Adrenal gland (tissue), 5 donors: ENCODE data around the gene REL.
"Not testable (repeated sequence)": the region's sequence is repeated elsewhere in the genome, so short reads cannot be mapped to it uniquely, and the experiment has no call there.

Experiments
- POLR2A ChIP-seq, 2 donors: fragments of 450-650 bp; IDR thresholded peaks; one replicate each; pipeline ENCODE4 v1.6.1; 2017; ENCODE audit warnings: antibody characterized with exemption in 2 of 2, mild to moderate bottlenecking in 2 of 2, moderate library complexity in 1 of 2
- TF ChIP-seq, protein P1 (sequence below), 6 experiments: fragments of 450-650 bp in 4 of 6; fragments of 200-600 bp in 2 of 6; sonication (generic) in 1 of 6; IDR thresholded peaks; 1 replicate in 5 of 6; 2 replicates in 1 of 6; pipeline versions ENCODE4 v1.5.1 to v1.8.0; 2016 to 2021; ENCODE audit warnings: antibody characterized with exemption in 6 of 6, mild to moderate bottlenecking in 2 of 6, moderate library complexity in 1 of 6
- donor health status: DM: no; HTN: no; CAD: no.

DNA sequence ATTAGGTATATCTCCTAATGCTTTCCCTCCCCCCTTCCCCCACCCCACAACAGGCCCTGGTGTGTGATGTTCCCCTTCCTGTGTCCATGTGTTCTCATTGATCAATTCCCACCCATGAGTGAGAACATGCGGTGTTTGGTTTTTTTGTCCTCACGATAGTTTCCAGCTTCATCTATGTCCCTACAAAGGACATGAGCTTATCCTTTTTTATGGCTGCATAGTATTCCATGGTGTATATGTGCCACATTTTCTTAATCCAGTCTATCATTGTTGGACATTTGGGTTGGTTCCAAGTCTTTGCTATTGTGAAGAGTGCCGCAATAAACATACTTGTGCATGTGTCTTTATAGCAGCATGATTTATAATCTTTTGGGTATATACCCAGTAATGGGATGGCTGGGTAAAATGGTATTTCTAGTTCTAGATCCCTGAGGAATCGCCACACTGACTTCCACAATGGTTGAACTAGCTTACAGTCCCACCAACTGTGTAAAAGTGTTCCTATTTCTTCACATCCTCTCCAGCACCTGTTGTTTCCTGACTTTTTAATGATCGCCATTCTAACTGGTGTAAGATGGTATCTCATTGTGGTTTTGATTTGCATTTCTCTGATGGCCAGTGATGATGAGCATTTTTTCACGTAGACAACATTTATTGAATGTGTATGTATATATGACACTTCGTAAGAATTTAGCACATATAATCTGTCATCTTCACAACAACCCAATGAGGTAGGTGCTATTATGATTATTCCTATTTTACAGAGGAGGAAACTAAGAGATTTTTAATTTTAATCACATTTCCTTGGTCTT is 8.4 kb downstream of the REL start:
- TF ChIP-seq, protein P1, sequence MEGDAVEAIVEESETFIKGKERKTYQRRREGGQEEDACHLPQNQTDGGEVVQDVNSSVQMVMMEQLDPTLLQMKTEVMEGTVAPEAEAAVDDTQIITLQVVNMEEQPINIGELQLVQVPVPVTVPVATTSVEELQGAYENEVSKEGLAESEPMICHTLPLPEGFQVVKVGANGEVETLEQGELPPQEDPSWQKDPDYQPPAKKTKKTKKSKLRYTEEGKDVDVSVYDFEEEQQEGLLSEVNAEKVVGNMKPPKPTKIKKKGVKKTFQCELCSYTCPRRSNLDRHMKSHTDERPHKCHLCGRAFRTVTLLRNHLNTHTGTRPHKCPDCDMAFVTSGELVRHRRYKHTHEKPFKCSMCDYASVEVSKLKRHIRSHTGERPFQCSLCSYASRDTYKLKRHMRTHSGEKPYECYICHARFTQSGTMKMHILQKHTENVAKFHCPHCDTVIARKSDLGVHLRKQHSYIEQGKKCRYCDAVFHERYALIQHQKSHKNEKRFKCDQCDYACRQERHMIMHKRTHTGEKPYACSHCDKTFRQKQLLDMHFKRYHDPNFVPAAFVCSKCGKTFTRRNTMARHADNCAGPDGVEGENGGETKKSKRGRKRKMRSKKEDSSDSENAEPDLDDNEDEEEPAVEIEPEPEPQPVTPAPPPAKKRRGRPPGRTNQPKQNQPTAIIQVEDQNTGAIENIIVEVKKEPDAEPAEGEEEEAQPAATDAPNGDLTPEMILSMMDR (IDR thresholded peaks at IDR 0.05) = not testable (repeated sequence)
- TF ChIP-seq POLR2A (IDR thresholded peaks at IDR 0.05) = not testable (repeated sequence)
